ENCODE results near the gene NELFA.
"Not testable (repeated sequence)": the region's sequence is repeated elsewhere in the genome, so short reads cannot be mapped to it uniquely, and the experiment has no call there.

NELFA gene

GRCh38 chr4:2040391-2041238 is 31.8 kb upstream of the NELFA start:
- DNase-seq (ENCODE audit: low read depth) = no peak

DNA sequence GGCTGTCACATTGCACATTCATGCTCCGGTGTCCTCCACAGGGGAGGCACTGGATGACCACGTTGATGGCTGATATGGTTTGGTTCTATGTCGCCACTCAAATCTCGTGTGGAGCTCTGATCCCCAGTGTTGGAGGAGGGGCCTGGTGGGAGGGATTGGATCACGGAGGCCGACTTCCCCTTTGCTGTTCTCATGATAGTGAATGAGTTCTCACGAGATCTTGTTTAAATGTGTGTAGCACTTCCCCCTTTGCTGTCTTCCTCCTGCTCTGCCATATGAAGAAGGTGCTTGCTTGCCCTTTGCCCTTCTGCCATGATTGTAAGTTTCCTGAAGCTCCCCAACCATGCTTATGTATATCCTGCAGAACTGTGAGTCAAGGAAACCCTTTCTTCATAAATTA is 28.1 kb upstream of the NELFA start:
- DNase-seq (ENCODE audit: low read depth) = no peak

GRCh38 chr4:2036327-2036726 is 27.6 kb upstream of the NELFA start:
- DNase-seq (ENCODE audit: low read depth) = no peak

GRCh38 chr4:2031161-2031560 is 22.4 kb upstream of the NELFA start:
- not testable (repeated sequence) for DNase-seq (ENCODE audit: low read depth)

GRCh38 chr4:2027120-2027519 is 18.3 kb upstream of the NELFA start:
- DNase-seq (ENCODE audit: low read depth) = not testable (repeated sequence)

DNA sequence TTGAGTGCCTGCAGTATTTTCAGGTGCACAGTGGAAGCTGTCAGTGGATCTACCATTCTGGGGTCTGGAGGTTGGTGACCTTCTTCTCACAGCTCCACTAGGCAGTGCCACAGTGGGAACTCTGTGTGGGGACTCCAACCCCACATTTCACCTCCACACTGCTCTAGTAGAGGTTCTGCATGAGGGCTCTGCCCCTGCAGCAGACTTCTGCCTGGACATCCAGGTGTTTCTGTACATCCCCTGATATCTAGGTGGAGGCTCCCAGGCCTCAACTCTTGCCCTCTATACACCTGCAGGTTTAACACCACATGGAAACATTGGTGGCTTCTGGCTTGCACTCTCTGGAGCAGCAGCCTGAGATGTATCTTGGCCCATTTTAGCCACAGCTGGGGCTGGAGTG is 17.0 kb upstream of the NELFA start:
- DNase-seq (ENCODE audit: low read depth) = no peak

GRCh38 chr4:2024683-2025082 is 15.9 kb upstream of the NELFA start:
- DNase-seq (ENCODE audit: low read depth) = no peak

- DNase-seq (ENCODE audit: low read depth) = not testable (repeated sequence)
Measured at GRCh38 chr4:2021358-2022018, 12.7 kb upstream of the NELFA start.

GRCh38 chr4:2015008-2015407 is 6.2 kb upstream of the NELFA start:
- no peak for DNase-seq (ENCODE audit: low read depth)

- no peak for DNase-seq (ENCODE audit: low read depth)
Measured at GRCh38 chr4:2011583-2011982, 2.8 kb upstream of the NELFA start.

GRCh38 chr4:2009651-2010233 is 968 bp upstream of the NELFA start:
- DNase-seq (ENCODE audit: low read depth) = peak; percentile 34

DNA sequence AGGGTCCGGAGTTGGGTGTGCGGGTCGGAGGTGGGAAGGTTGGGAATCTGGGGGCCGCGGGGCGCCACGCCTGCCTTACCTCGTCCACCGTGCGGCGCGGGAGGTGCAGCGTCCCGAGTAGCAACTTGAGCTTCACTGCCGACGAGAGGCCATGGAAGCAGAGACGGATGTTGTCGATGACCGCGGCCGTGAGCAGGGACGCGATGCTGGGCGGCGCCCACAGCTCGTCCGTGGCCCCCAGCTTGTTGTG is 178 bp downstream of the NELFA start:
- no peak for DNase-seq (ENCODE audit: low read depth)

GRCh38 chr4:2007804-2008670 is 737 bp downstream of the NELFA start:
- DNase-seq (ENCODE audit: low read depth) = no peak

DNA sequence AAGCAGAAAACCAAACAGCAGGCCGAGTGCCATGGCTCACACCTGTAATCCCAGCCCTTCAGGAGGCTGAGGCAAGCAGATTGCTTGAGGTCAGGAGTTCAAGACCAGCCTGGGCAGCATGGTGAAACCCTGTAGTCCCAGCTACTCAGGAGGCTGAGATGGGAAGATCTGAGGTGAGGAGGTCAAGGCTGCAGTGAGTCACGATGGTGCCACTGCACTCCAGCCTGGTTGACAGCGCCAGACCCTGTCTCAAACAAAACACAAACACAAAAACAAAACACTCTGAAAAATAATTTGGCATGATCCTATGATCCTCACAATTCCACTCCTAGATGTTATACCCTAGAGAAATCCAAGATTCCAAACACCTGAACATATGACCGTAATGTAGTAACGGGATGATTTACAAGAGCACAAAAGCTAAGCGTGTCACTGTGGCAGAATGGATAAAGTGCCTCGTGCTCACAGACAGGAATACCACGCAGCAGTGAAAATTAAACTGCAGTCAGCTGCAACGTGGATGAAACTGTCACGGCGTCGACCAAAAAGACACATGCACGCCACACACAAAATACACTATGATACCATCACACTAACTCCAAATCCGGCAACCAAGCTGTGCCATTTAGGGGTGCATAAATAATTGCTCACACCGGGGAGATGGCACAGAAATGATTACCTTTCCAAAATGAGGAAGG is 1.7 kb downstream of the NELFA start:
- no peak for DNase-seq (ENCODE audit: low read depth)

DNA sequence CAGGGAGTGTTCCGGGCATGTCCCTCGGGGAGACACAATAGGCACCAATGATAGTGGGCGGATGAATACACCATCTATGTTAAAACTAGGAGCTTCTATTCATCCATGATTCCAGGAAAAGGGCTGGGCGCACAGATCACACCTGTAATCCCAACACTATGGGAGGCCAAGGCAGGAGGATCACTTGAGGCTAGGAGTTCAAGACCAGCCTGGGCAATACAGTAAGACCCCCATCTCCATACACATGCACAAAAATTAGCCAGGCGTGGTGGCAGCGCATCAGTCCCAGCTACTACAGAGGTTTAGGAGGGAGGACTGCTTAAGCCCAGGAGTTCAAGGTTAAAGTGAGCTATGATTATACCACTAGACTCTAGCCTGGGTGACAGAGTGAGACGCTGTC is 2.4 kb downstream of the NELFA start:
- DNase-seq (ENCODE audit: low read depth) = no peak

DNA sequence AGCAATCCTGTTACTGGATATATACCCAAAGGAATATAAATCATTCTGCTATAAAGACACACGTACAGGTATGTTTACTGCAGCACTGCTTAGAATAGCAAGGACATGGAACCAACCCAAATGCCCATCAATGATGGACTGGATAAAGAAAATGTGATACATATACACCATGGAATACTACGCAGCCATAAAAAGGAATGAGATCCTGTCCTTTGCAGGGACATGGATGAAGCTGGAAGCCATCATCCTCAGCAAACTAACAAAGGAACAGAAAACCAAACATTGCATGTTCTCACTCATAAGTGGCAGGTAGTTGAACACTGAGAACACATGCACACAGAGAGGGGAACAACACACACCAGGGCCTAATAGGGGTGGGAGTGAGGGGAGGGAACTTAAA is 5.4 kb downstream of the NELFA start:
- DNase-seq (ENCODE audit: low read depth) = not testable (repeated sequence)

GRCh38 chr4:1999308-1999707 is 9.5 kb downstream of the NELFA start:
- not testable (repeated sequence) for DNase-seq (ENCODE audit: low read depth)

DNA sequence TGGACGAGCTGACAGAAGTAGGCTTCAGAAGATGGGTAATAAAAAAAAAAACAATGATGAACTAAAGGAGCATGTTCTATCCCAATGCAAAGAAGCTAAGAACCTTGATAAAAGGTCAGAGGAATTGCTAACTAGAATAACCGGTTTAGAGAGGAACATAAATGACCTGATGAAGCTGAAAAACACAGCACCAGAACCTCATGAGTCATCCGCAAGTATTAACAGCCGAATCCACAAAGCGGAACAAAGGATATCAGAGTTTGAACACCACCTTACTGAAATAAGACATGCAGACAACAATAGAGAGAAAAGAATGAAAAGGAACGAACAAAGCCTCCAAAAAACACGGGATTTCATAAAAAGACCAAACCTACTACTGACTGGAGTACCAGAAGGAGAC is 10.5 kb downstream of the NELFA start:
- DNase-seq (ENCODE audit: low read depth) = no peak

DNA sequence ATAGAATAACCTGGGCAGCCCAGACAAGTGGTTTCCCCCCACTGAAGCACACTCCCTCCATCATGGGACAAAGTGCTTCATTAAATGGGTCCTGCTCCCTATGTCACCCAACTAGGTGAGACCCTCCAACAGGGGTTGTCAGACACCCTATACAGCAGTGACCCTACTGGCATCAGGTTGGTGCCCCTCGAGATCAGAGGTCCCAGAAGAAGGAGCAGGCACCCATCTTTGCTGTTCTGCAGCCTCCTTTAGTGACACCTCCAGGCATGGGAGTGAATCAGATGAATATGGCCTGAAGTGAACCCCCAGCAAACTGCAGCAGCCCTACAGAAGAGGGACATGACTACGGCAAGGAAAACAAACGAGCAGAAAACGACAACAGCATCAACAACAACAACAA is 11.1 kb downstream of the NELFA start:
- DNase-seq (ENCODE audit: low read depth) = no peak

GRCh38 chr4:1996866-1997611 is 11.7 kb downstream of the NELFA start:
- DNase-seq (ENCODE audit: low read depth) = no peak

GRCh38 chr4:1994938-1995337 is 13.8 kb downstream of the NELFA start:
- no peak for DNase-seq (ENCODE audit: low read depth)

Data from activated T-cell treated with anti-CD3 and anti-CD28 coated beads for 24 hours (primary cell).